Adrenal gland (tissue), 5 donors: ENCODE measurements around the gene SRSF6.

Experiments used
- CTCF ChIP-seq, 6 experiments: fragments of 450-650 bp in 4 of 6; fragments of 200-600 bp in 2 of 6; sonication (generic) in 1 of 6; IDR thresholded peaks; 1 replicate in 5 of 6; 2 replicates in 1 of 6; pipeline versions ENCODE4 v1.5.1 to v1.8.0; 2016 to 2021; ENCODE audit warnings: antibody characterized with exemption in 6 of 6, mild to moderate bottlenecking in 2 of 6, moderate library complexity in 1 of 6
- POLR2A ChIP-seq, 2 donors: fragments of 450-650 bp; IDR thresholded peaks; one replicate each; pipeline ENCODE4 v1.6.1; 2017; ENCODE audit warnings: antibody characterized with exemption in 2 of 2, mild to moderate bottlenecking in 2 of 2, moderate library complexity in 1 of 2
- donor health status: DM: no; HTN: no; CAD: no.

GRCh38 chr20:43459022-43459942, 1.6 kb downstream of the SRSF6 start:
- TF ChIP-seq CTCF (IDR thresholded peaks at IDR 0.05), result no peak
- TF ChIP-seq POLR2A (IDR thresholded peaks at IDR 0.05), result no peak
